HepG2 (cell line): ENCODE data around the gene FAM200B. TPM values are rescaled to one million over a fixed set of nuclear protein-coding genes. Genes with fewer than 3 reads are reported as not detected.

ENCODE experiments used
- FOSL1 ChIP-seq: sonication (generic); formaldehyde crosslinking; IDR thresholded peaks from 2 replicates; pipeline ENCODE4 v1.9.0; 2021; ENCODE audit warnings: missing genetic modification reagents, borderline replicate concordance
- HOXD1 ChIP-seq: sonication (generic); formaldehyde crosslinking; IDR thresholded peaks from 2 replicates; pipeline ENCODE4 v1.5.0; 2020; ENCODE audit warnings: missing genetic modification reagents
- KDM4B ChIP-seq: sonication (generic); formaldehyde crosslinking; IDR thresholded peaks from 2 replicates; pipeline ENCODE4 v1.4.0; 2020; ENCODE audit warnings: missing genetic modification reagents
- LRRFIP1 ChIP-seq: sonication (generic); formaldehyde crosslinking; conservative IDR thresholded peaks from 2 replicates; pipeline ENCODE4 v1.4.0; 2020; ENCODE audit warnings: missing genetic modification reagents
- RFXAP ChIP-seq: sonication (generic); formaldehyde crosslinking; IDR thresholded peaks from 2 replicates; pipeline ENCODE4 v1.4.0; 2020; ENCODE audit warnings: missing genetic modification reagents, borderline replicate concordance
- SIN3A ChIP-seq: IDR thresholded peaks from 2 replicates; pipeline ENCODE4 v1.6.1; 2011; ENCODE audit warnings: low read depth, mild to moderate bottlenecking, control low read depth, low read length, borderline replicate concordance
- TARDBP ChIP-seq: sonication (generic); formaldehyde crosslinking; IDR thresholded peaks from 2 replicates; pipeline ENCODE4 v1.8.0; 2022; ENCODE audit warnings: mild to moderate bottlenecking, missing genetic modification reagents
- ZNF230 ChIP-seq: sonication (generic); formaldehyde crosslinking; IDR thresholded peaks from 2 replicates; pipeline ENCODE4 v1.4.0; 2020; ENCODE audit warnings: mild to moderate bottlenecking, missing genetic modification reagents
- ZNF256 ChIP-seq: sonication (generic); formaldehyde crosslinking; conservative IDR thresholded peaks from 2 replicates; pipeline ENCODE4 v1.4.0; 2020; ENCODE audit warnings: missing genetic modification reagents
- ZNF577 ChIP-seq: sonication (generic); formaldehyde crosslinking; IDR thresholded peaks from 2 replicates; pipeline ENCODE4 v1.4.0; 2020; ENCODE audit warnings: mild to moderate bottlenecking, low read depth, missing genetic modification reagents, borderline replicate concordance
- ZNF607 ChIP-seq: sonication (generic); formaldehyde crosslinking; IDR thresholded peaks from 2 replicates; pipeline ENCODE4 v1.5.1; 2020; ENCODE audit warnings: missing genetic modification reagents, mild to moderate bottlenecking, borderline replicate concordance
- ZNF615 ChIP-seq: sonication (generic); formaldehyde crosslinking; IDR thresholded peaks from 2 replicates; pipeline ENCODE4 v1.5.0; 2020; ENCODE audit warnings: mild to moderate bottlenecking, missing genetic modification reagents, borderline replicate concordance
- ZNF790 ChIP-seq: sonication (generic); formaldehyde crosslinking; IDR thresholded peaks from 2 replicates; pipeline ENCODE4 v1.8.0; 2022; ENCODE audit warnings: missing genetic modification reagents, mild to moderate bottlenecking, borderline replicate concordance
- polyA plus RNA-seq, 8 experiments: library from polyadenylated mRNA; depleted of rRNA in 3 of 8; stranded (reverse) in 7 of 8; unstranded in 1 of 8; fragments of >200 nt; fragmentation: Illumina TruSeq in 4 of 8; extraction: Trizol in 4 of 8; gene quantifications; 2 replicates each; pipeline versions ENCODE4 v1.2.1 to v1.2.3, GENCODE V29; 2011 to 2016; ENCODE audit warnings: low read depth in 4 of 8, missing spikeins in 1 of 8, mixed read lengths in 1 of 8; ENCODE audit not compliant: insufficient read depth in 1 of 8
- total RNA-seq, 5 experiments: library from RNA; depleted of rRNA; stranded (reverse); fragments of >200 nt; fragmentation: Illumina TruSeq; extraction: Trizol; gene quantifications; 2 replicates each; pipeline ENCODE4 v1.2.3, GENCODE V29; 2016; ENCODE audit warnings: low read depth in 1 of 5
- TF ChIP-seq, protein P1 (sequence below), 2 experiments: sonication (generic) in 1 of 2; formaldehyde crosslinking in 1 of 2; IDR thresholded peaks; 2 replicates each; pipeline versions ENCODE4 v1.6.1 to v1.9.0; 2014 to 2022; ENCODE audit warnings: antibody characterized with exemption in 1 of 2, borderline replicate concordance in 1 of 2, inconsistent platforms in 1 of 2, low read depth in 1 of 2, missing genetic modification reagents in 1 of 2
- TF ChIP-seq, protein P2 (sequence below): sonication (generic); formaldehyde crosslinking; IDR thresholded peaks from 2 replicates; pipeline ENCODE4 v1.4.0; 2020; ENCODE audit warnings: missing genetic modification reagents, mild to moderate bottlenecking, borderline replicate concordance
- TF ChIP-seq, protein P3 (sequence below): conservative IDR thresholded peaks from 2 replicates; pipeline ENCODE4 v1.6.1; 2018; ENCODE audit warnings: missing genetic modification reagents

Gene FAM200B
- total and polyA plus RNA-seq, 2 of the 13 experiments (the other 11 are each of a cell fraction or from before 2014, with no cell fraction given), result 25.6 to 41.8 TPM

DNA sequence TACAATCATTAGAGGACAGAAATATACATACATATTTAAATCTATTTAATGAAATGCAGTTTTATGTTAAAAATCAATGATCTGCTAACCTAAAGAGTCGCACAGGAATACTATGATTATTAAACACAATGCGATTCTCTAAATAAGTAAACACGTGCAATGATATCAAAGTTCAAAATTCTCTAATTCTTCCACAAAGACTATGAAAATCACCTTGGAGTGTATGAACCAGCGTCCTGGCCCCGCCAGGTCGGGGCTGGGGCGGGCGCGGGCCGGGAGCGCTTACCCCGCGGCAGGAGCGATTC, 608 bp upstream of the FAM200B start (continued):
- TF ChIP-seq, protein P1, sequence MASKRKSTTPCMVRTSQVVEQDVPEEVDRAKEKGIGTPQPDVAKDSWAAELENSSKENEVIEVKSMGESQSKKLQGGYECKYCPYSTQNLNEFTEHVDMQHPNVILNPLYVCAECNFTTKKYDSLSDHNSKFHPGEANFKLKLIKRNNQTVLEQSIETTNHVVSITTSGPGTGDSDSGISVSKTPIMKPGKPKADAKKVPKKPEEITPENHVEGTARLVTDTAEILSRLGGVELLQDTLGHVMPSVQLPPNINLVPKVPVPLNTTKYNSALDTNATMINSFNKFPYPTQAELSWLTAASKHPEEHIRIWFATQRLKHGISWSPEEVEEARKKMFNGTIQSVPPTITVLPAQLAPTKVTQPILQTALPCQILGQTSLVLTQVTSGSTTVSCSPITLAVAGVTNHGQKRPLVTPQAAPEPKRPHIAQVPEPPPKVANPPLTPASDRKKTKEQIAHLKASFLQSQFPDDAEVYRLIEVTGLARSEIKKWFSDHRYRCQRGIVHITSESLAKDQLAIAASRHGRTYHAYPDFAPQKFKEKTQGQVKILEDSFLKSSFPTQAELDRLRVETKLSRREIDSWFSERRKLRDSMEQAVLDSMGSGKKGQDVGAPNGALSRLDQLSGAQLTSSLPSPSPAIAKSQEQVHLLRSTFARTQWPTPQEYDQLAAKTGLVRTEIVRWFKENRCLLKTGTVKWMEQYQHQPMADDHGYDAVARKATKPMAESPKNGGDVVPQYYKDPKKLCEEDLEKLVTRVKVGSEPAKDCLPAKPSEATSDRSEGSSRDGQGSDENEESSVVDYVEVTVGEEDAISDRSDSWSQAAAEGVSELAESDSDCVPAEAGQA (IDR thresholded peaks at IDR 0.05; ENCODE audit: low read depth), result no peak
- TF ChIP-seq, protein P1 (CRISPR knock-in tag; IDR thresholded peaks at IDR 0.05; ENCODE audit: borderline replicate concordance), result no peak
- no peak for TF ChIP-seq FOSL1 (CRISPR knock-in tag)
- no peak for TF ChIP-seq ZNF607 (CRISPR knock-in tag)
- TF ChIP-seq, protein P2, sequence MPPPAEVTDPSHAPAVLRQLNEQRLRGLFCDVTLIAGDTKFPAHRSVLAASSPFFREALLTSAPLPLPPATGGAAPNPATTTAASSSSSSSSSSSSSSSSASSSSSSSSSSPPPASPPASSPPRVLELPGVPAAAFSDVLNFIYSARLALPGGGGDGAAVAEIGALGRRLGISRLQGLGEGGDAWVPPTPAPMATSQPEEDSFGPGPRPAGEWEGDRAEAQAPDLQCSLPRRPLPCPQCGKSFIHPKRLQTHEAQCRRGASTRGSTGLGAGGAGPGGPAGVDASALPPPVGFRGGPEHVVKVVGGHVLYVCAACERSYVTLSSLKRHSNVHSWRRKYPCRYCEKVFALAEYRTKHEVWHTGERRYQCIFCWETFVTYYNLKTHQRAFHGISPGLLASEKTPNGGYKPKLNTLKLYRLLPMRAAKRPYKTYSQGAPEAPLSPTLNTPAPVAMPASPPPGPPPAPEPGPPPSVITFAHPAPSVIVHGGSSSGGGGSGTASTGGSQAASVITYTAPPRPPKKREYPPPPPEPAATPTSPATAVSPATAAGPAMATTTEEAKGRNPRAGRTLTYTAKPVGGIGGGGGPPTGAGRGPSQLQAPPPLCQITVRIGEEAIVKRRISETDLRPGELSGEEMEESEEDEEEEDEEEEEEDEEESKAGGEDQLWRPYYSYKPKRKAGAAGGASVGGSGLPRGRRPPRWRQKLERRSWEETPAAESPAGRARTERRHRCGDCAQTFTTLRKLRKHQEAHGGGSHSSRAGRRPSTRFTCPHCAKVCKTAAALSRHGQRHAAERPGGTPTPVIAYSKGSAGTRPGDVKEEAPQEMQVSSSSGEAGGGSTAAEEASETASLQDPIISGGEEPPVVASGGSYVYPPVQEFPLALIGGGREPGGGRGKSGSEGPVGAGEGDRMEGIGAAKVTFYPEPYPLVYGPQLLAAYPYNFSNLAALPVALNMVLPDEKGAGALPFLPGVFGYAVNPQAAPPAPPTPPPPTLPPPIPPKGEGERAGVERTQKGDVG (CRISPR knock-in tag), result no peak
- no peak for TF ChIP-seq KDM4B (CRISPR knock-in tag)
- TF ChIP-seq ZNF230, result no peak
- TF ChIP-seq RFXAP (CRISPR knock-in tag), result no peak
- TF ChIP-seq SIN3A, result no peak
- no peak for TF ChIP-seq LRRFIP1 (CRISPR knock-in tag)
- TF ChIP-seq TARDBP (CRISPR knock-in tag), result no peak
- TF ChIP-seq ZNF577 (CRISPR knock-in tag), result no peak
- TF ChIP-seq ZNF615, result peak; percentile 61; the same call in 1 of the 2 replicates
- TF ChIP-seq ZNF790, result 0 out of 2 replicates have a peak, but pooled peaks have one; percentile 22
- 0 out of 2 replicates have a peak, but pooled peaks have one; percentile 5 for TF ChIP-seq HOXD1 (CRISPR knock-in tag)
- TF ChIP-seq, protein P3, sequence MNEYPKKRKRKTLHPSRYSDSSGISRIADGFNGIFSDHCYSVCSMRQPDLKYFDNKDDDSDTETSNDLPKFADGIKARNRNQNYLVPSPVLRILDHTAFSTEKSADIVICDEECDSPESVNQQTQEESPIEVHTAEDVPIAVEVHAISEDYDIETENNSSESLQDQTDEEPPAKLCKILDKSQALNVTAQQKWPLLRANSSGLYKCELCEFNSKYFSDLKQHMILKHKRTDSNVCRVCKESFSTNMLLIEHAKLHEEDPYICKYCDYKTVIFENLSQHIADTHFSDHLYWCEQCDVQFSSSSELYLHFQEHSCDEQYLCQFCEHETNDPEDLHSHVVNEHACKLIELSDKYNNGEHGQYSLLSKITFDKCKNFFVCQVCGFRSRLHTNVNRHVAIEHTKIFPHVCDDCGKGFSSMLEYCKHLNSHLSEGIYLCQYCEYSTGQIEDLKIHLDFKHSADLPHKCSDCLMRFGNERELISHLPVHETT (CRISPR knock-in tag), result no peak
- TF ChIP-seq ZNF256 (CRISPR knock-in tag), result 0 out of 2 replicates have a peak, but pooled peaks have one; percentile 16
